Left forelimb (tissue), 1 donor: ENCODE measurements around the gene TET1.
"Not testable (repeated sequence)": the region's sequence is repeated elsewhere in the genome, so short reads cannot be mapped to it uniquely, and the experiment has no call there.

Experiments used
- DNase-seq: peaks from one replicate; pipeline ENCODE4 v3.0.0-alpha.2; 2018; ENCODE audit warnings: low spot score

TET1 gene

GRCh38 chr10:68560186-68560942 lies at the start of gene TET1:
TSS of gene TET1 (plus strand) at chr10:68560337. CDS start at chr10:68572339, 12,002 bp downstream.
- peak; percentile 85 for DNase-seq

GRCh38 chr10:68516216-68516615 lies 43.9 kb upstream of the TET1 start:
- not testable (repeated sequence) for DNase-seq

DNA sequence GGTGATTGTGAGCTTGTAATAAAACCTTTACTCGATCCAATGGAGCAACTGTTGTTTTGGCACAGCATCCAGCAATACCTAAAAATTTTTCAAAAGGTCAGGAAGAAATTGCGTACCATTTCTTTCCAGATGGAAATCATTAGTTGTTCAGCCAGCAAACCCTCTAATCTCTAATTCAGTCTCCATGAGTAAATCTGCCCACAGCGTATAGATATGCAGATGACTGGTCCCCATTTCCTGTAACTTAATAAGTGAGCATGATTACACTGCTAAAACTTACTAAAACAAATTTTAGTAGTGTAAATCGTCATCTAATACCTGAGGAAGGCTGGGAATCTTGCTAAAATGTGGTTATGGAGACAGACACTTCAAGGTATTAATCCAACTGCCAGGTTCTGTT lies 43.4 kb upstream of the TET1 start:
- no peak for DNase-seq

- no peak for DNase-seq
Observed at GRCh38 chr10:68517188-68517587, 42.9 kb upstream of the TET1 start.

GRCh38 chr10:68518609-68519008 lies 41.5 kb upstream of the TET1 start:
- not testable (repeated sequence) for DNase-seq

- DNase-seq = not testable (repeated sequence)
Observed at GRCh38 chr10:68525490-68526038, 34.6 kb upstream of the TET1 start.

- DNase-seq = no peak
Observed at GRCh38 chr10:68526634-68527307, 33.4 kb upstream of the TET1 start.

DNA sequence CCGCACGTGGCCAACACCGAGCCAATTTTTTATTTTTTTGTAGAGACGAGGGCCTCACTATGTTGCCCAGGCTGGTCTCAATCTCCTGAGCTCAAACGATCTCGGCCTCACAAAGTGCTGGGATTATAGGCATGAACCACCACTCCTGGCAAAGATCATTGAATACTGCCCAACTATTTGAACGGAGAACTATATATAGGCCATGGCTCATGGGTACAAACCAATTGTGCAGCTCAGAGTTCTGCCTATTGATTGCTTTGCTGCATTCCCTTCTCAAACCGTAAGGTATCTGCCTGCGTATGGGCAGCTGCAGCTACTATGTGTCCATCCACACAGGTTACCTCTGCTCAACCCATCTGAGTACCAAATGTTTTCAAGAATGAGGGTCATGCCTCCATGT lies 23.2 kb upstream of the TET1 start:
- no peak for DNase-seq

DNA sequence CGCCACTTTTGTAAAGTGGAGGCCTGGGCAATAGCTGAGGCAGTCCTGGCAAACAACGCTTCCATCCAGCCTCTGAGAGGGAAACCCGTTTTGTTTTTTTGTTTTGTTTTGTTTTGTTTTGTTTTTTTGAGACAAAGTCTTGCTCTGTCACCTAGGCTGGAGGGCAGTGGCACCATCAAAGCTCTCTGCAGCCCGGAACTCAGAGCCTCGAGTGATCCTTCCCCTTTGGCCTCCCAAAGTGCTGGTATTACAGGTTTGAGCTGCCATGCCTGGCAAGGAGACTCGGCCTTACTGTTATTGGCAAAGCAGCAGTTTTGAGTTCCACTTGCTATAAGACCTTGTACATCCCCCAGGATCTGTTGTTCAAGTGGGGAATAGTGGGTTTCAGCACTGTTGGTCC lies 22.3 kb upstream of the TET1 start:
- DNase-seq = no peak

- DNase-seq = no peak
Observed at GRCh38 chr10:68543004-68543918, 16.9 kb upstream of the TET1 start.

DNA sequence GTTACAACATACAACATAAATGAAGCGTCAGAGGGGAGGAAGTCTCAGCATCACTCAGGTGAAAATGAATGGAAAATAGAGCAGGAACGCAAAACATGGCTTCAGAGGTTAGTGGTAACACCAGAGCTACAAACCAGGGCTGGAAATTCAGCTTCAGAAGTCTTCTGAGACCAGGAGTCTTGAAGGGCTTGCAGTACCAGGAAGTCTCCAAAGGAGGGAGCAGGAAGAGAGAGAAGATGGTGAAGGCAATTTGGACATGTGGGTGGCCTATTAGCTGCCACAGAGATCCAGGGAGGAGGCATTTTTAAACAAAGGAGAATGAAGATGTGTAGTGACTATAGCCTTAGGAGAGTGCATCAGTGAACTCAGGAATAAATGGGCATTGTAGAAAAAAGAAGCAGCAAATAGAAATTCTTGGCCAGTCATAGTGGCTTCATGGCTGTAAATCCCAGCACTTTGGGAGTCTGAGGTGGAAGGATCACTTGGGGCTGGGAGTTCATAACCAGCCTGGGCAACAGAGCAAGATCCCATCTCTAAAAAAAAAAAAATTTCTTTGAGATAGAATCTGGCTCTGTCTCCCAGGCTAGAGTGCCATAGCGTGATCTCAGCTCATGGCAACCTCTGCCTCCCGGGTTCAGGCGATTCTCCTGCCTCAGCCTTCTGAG lies 9.3 kb upstream of the TET1 start:
- DNase-seq = no peak

- DNase-seq = no peak
Observed at GRCh38 chr10:68553138-68553537, 7.0 kb upstream of the TET1 start.

- DNase-seq = no peak
Observed at GRCh38 chr10:68553599-68553998, 6.5 kb upstream of the TET1 start.

DNA sequence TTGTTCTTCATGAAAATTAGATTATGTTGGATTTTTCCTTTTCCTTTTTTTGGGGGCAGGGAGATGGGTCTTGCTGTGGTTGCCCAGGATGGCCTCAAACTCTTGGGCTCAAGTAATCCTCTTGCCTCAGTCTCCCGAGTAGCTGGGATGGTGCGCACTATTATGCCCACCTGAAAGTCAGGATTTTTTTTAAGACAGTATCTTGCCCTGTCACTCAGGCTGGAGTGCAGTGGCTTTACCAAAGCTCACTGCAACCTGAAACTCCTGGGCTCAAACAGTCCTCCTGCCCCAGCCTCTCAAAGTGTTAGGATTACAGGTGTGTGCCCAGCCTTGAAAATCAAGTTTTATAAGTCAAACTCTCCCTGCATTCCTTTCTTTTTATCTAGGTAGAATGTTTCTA lies 1.7 kb upstream of the TET1 start:
- DNase-seq = no peak

- DNase-seq = no peak
Observed at GRCh38 chr10:68559251-68559650, 886 bp upstream of the TET1 start.

- DNase-seq = no peak
Observed at GRCh38 chr10:68559841-68560185, 324 bp upstream of the TET1 start.

DNA sequence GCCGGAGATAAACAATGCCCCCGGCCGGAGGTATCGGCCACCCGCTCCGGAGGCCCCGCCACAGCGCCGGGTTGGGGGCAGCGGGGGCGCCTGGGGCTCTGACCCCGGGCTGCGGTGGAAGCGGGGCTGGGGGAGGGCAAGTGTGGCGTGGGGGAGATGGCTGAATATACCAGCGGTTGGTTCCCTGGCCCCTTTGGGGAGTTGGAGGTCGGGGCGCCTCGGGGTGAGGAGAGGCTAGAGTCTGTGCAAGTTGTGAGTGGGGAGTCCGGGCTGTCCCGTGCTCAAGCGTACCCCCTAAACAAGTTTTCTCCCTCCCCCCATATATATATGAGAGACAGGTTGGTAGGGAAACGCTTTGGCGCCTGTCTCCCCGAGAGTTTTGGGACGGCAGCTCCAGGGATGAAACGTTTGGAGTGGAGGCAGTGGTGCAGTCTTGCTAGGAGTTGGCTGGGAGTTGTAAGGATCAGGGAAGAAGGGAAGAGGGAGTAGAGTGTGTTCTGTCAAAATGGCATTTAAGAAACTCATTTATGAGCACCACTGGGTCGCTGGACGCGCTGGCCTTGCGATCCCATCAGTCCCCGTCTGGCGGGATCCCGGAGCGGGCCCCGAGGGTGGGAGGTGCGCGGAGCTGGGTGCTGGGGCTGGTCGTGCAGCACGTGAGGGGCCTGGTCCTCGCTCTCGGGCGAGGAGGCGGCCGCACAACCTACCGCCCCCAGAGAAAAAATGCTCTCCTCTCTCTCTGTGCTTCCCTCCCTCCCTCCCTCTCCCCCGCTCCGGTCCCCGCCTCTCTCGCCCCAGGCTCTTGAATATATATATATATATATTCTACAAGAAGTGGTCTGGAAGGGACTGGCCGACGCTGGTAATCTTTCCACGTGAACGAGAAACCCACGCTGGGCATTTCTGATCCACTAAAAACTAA lies 1.1 kb downstream of the TET1 start:
- DNase-seq = peak; percentile 71

GRCh38 chr10:68561865-68562649 lies 1.9 kb downstream of the TET1 start:
- DNase-seq = no peak

GRCh38 chr10:68562661-68563570 lies 2.8 kb downstream of the TET1 start:
- DNase-seq = no peak
